ENCODE measurements around the gene GPX4.

DNA sequence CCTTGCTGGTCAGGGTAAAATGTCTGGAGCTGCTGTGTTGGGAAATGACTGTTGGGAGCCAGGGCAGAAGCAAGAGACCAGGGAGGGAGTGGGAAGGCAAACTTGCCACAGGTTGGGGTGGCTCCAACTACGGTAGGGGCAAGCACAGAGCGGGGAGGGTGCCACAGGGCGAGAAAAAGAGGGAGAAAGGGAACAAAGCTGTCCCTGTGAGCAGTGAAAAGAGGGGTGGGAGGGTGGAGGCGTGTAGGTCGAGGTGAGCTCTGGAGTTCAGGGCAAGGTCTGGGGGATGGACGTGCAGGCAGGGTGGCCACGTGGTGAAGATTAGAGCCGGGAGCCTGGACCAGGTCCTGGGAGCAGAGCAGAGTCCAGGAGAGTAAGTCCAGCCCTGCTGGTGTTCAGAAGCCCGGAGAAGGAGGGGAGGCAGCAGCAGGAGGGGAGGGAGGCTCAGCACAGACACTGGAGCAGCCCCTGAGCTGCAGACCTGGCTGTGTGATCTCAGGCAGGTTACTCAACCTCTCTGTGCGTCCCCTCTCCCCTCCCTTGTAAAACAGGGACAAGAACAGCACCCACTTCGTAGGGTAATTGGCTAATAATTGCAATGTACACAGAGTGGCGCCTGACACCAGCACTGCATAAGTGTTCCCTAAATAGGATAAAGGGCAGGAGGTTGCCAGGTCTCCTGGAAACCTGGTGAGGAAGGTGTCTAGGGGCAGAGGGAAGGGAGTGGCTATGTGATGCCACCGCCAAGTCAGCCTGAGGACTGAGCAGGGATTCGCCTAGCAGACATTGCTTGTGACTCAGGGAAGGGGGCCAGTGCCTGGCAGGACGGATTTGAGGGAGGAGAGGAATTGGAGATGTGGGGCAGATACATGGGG is 5.4 kb upstream of the GPX4 start:
- TF ChIP-seq, protein P1, sequence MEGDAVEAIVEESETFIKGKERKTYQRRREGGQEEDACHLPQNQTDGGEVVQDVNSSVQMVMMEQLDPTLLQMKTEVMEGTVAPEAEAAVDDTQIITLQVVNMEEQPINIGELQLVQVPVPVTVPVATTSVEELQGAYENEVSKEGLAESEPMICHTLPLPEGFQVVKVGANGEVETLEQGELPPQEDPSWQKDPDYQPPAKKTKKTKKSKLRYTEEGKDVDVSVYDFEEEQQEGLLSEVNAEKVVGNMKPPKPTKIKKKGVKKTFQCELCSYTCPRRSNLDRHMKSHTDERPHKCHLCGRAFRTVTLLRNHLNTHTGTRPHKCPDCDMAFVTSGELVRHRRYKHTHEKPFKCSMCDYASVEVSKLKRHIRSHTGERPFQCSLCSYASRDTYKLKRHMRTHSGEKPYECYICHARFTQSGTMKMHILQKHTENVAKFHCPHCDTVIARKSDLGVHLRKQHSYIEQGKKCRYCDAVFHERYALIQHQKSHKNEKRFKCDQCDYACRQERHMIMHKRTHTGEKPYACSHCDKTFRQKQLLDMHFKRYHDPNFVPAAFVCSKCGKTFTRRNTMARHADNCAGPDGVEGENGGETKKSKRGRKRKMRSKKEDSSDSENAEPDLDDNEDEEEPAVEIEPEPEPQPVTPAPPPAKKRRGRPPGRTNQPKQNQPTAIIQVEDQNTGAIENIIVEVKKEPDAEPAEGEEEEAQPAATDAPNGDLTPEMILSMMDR (IDR thresholded peaks at IDR 0.05) = no peak
- TF ChIP-seq EZH2 (IDR thresholded peaks at IDR 0.05) = no peak
- TF ChIP-seq EZH2phosphoT487 (IDR thresholded peaks at IDR 0.05) = no peak

All from neural progenitor cell (in vitro differentiated cells).